Right ventricle myocardium superior (tissue), 1 donor: Measurements from ENCODE around the gene CREBRF. TPM values are rescaled to one million over a fixed set of nuclear protein-coding genes. Genes with fewer than 3 reads are reported as not detected.
"Not testable (repeated sequence)": the region's sequence is repeated elsewhere in the genome, so short reads cannot be mapped to it uniquely, and the experiment has no call there.

Source experiments
- ATAC-seq: fragments of 200-7000 bp; cut with Tn5 transposase; one replicate; pipeline ENCODE4 v1.9.1; 2020; ENCODE audit warnings: mild to moderate bottlenecking; ENCODE audit not compliant: poor library complexity
- DNase-seq: peaks from one replicate; pipeline ENCODE4 v3.0.0-alpha.2; 2020
- intact Hi-C: fragments of 100-400 bp; cut with DNase I; formaldehyde crosslinking; loops from one replicate; pipeline ENCODE4 v1.11.2; 2022
- long read RNA-seq: library from polyadenylated mRNA; unstranded; transcript quantifications from one replicate; pipeline ENCODE4 v2.0.0, GENCODE V29; 2021
- total RNA-seq: library from RNA; stranded (reverse); fragmentation: NEBNext Ultra II Directional; extraction: Animal tissue kit (Norgen Biotek cat#: 25700); gene quantifications from one replicate; pipeline ENCODE4 v1.2.1, GENCODE V29; 2021
- donor health status: DM: no; HTN: yes; CAD: no; lungs with severe emphysema.

Gene CREBRF
- total RNA-seq: 23.9 TPM
- long read RNA-seq, full-length matches to known transcripts: 17 of 25 reads
- long read RNA-seq, partial matches to known transcripts: 6 of 25 reads
- long read RNA-seq, other reads (novel, unspliced or antisense): 2 of 25 reads

- ATAC-seq (peak; percentile 94), DNase-seq (peak; percentile 99)
- intact Hi-C loops: no loop called here
These were observed at the start of gene CREBRF for GRCh38 chr5:173055983-173056782. CREBRF (plus strand) TSS chr5:173056352; CDS start chr5:173080776, 24,424 bp downstream.

GRCh38 chr5:173010021-173010420, 46.1 kb upstream of the CREBRF start:
- ATAC-seq (no peak), DNase-seq (no peak)
- intact Hi-C loops: loop anchor here (10.0 kb wide), 1 partner anchor 135 kb away; the partner anchor contains the start of gene BNIP1

GRCh38 chr5:173010547-173011464, 45.3 kb upstream of the CREBRF start:
- peak; percentile 88 for ATAC-seq
- peak; percentile 75 for DNase-seq
- intact Hi-C loops: loop anchor here (10.0 kb wide), 1 partner anchor 134 kb away; the partner anchor contains the start of gene BNIP1

- intact Hi-C loops: loop anchor here (10.0 kb wide), 1 partner anchor 133 kb away; the partner anchor contains the start of gene BNIP1
- ATAC-seq (no peak), DNase-seq (no peak)
These were observed 44.6 kb upstream of the CREBRF start for GRCh38 chr5:173011566-173011965.

- peak; percentile 54 for DNase-seq
These were observed 43.3 kb upstream of the CREBRF start for GRCh38 chr5:173012882-173013281.

GRCh38 chr5:173014671-173015070, 41.5 kb upstream of the CREBRF start:
- intact Hi-C loops: loop anchor here (10.0 kb wide), 1 partner anchor 130 kb away; the partner anchor contains the start of gene BNIP1
- ATAC-seq (no peak), DNase-seq (no peak)

More at GRCh38 chr5:173012882-173013281, 43.3 kb upstream of the CREBRF start:
- ATAC-seq: no peak
- intact Hi-C loops: loop anchor here (10.0 kb wide), 1 partner anchor 132 kb away; the partner anchor contains the start of gene BNIP1

- intact Hi-C loops: loop anchor here (10.0 kb wide), 1 partner anchor 130 kb away; the partner anchor contains the start of gene BNIP1
- no peak for ATAC-seq
- DNase-seq: no peak
These were observed 41.0 kb upstream of the CREBRF start for GRCh38 chr5:173015192-173015591.

GRCh38 chr5:173015598-173016455, 40.3 kb upstream of the CREBRF start:
- ATAC-seq (no peak), DNase-seq (no peak)
- intact Hi-C loops: loop anchor here (10.0 kb wide), 1 partner anchor 129 kb away; the partner anchor contains the start of gene BNIP1

- intact Hi-C loops: loop anchor here (10.0 kb wide), 1 partner anchor 128 kb away; the partner anchor contains the start of gene BNIP1
- peak; percentile 84 for ATAC-seq
- DNase-seq: no peak
These were observed 39.5 kb upstream of the CREBRF start for GRCh38 chr5:173016598-173017046.

GRCh38 chr5:173017087-173017486, 39.1 kb upstream of the CREBRF start:
- intact Hi-C loops: loop anchor here (10.0 kb wide), 1 partner anchor 128 kb away; the partner anchor contains the start of gene BNIP1
- ATAC-seq, DNase-seq: not testable (repeated sequence)

GRCh38 chr5:173018358-173018757, 37.8 kb upstream of the CREBRF start:
- DNase-seq (no peak), ATAC-seq (no peak)
- intact Hi-C loops: loop anchor here (10.0 kb wide), 1 partner anchor 126 kb away; the partner anchor contains the start of gene BNIP1

- intact Hi-C loops: no loop called here
- DNase-seq (no peak), ATAC-seq (no peak)
These were observed 36.0 kb upstream of the CREBRF start for GRCh38 chr5:173020154-173020581.

GRCh38 chr5:173020643-173021042, 35.5 kb upstream of the CREBRF start:
- DNase-seq: peak; percentile 61
- intact Hi-C loops: no loop called here
- peak; percentile 42 for ATAC-seq

- ATAC-seq: no peak
- intact Hi-C loops: no loop called here
- DNase-seq: no peak
These were observed 30.5 kb upstream of the CREBRF start for GRCh38 chr5:173025651-173026050.

GRCh38 chr5:173027905-173028304, 28.2 kb upstream of the CREBRF start:
- DNase-seq (no peak), ATAC-seq (no peak)
- intact Hi-C loops: no loop called here

- DNase-seq: no peak
- intact Hi-C loops: no loop called here
- ATAC-seq: peak; percentile 8
These were observed 27.3 kb upstream of the CREBRF start for GRCh38 chr5:173028811-173029327.

GRCh38 chr5:173029499-173029921, 26.6 kb upstream of the CREBRF start:
- ATAC-seq (peak; percentile 73), DNase-seq (no peak)

More at GRCh38 chr5:173029499-173029921, 26.6 kb upstream of the CREBRF start:
- intact Hi-C loops: no loop called here
